K562 (cell line): Measurements from ENCODE around the gene ANK2. TPM values are rescaled to one million over a fixed set of nuclear protein-coding genes. Genes with fewer than 3 reads are reported as not detected.

Experiments used
- ATAC-seq: fragments of 200-7000 bp; cut with Tn5 transposase; 3 replicates; pipeline ENCODE4 v1.9.1; 2020; ENCODE audit warnings: moderate library complexity
- BruUV-seq: library from RNA; stranded (reverse); fragments of 400-500 nt; replicated peaks from 2 replicates; lab custom pipeline; 2021; lab: Mats Ljungman, UMichigan
- CTCF ChIA-PET: fragments of 300-600 bp; formaldehyde crosslinking; extraction: SDS; loops from one replicate; lab custom pipeline; 2021; ENCODE audit warnings: low intra/inter-chr PET ratio; lab: Yijun Ruan, JAX
- POLR2A ChIA-PET: fragments of 300-600, 350-650 bp; sonication (Branson Sonifier 250); formaldehyde crosslinking; extraction: SDS; loops from one replicate; lab custom pipeline; 2021; ENCODE audit warnings: antibody characterized with exemption, inconsistent platforms; lab: Yijun Ruan, JAX
- DNase-seq, 4 experiments: peaks; one replicate each; pipeline versions ENCODE4 v3.0.0 to v3.0.0-alpha.2; 2011 to 2018; ENCODE audit warnings: low spot score in 3 of 4, mixed read lengths in 3 of 4; ENCODE audit errors: extremely low read depth in 1 of 4
- FAIRE-seq: peaks from 2 replicates; lab custom pipeline; 2011; peaks lifted over from hg19 to GRCh38; lab: Jason Lieb, UNC
- H2AFZ ChIP-seq: 2 replicates; pipeline ENCODE4 v1.6.0; 2011; ENCODE audit warnings: low read depth, low read length, control low read depth, inconsistent platforms
- H3K27ac ChIP-seq: fragments of 200-600 bp; 3 replicates; pipeline ENCODE4 v1.8.0; 2011; ENCODE audit warnings: low read depth, mild to moderate bottlenecking, control low read depth, inconsistent platforms, low read length, moderate library complexity, mixed read lengths; ENCODE audit errors: extremely low read depth
- H3K27me3 ChIP-seq, 2 experiments: fragments of 300-600 bp in 1 of 2; 2 replicates in 1 of 2; 3 replicates in 1 of 2; pipeline versions ENCODE4 v1.6.0 to v1.8.0; 2011; ENCODE audit warnings: inconsistent platforms in 2 of 2, low read length in 2 of 2, mild to moderate bottlenecking in 1 of 2, mixed read lengths in 1 of 2, moderate library complexity in 1 of 2; ENCODE audit not compliant: control insufficient read depth in 2 of 2, insufficient read depth in 2 of 2
- H3K36me3 ChIP-seq: fragments of 300-600 bp; 3 replicates; pipeline ENCODE4 v1.8.0; 2011; ENCODE audit warnings: mild to moderate bottlenecking, low read length, inconsistent platforms; ENCODE audit not compliant: control insufficient read depth, insufficient read depth
- H3K4me1 ChIP-seq, 2 experiments: fragments of 200-600 bp in 1 of 2; replicated peaks in 1 of 2; 2 replicates in 1 of 2; 3 replicates in 1 of 2; pipeline versions ENCODE4 v1.5.1 to v1.8.0; 2011; ENCODE audit warnings: inconsistent platforms in 2 of 2, low read length in 2 of 2, mild to moderate bottlenecking in 1 of 2, mixed read lengths in 1 of 2, moderate library complexity in 1 of 2; ENCODE audit not compliant: control insufficient read depth in 2 of 2, insufficient read depth in 2 of 2
- H3K4me2 ChIP-seq: 2 replicates; pipeline ENCODE4 v1.6.1; 2011; ENCODE audit warnings: low read length, control low read depth, inconsistent platforms, mixed read lengths; ENCODE audit not compliant: insufficient read depth
- H3K4me3 ChIP-seq: fragments of 200-600 bp; sonication (generic), shearing (Covaris generic); 2 replicates; pipeline ENCODE4 v1.5.1; 2016; ENCODE audit warnings: control low read depth, inconsistent platforms
- H3K79me2 ChIP-seq: fragments of 200-600 bp; 3 replicates; pipeline ENCODE4 v1.8.0; 2011; ENCODE audit warnings: low read length, inconsistent platforms; ENCODE audit not compliant: control insufficient read depth, insufficient read depth
- H3K9ac ChIP-seq, 2 experiments: 2 replicates each; pipeline versions ENCODE4 v1.6.0 to v1.6.1; 2011; ENCODE audit warnings: low read depth in 2 of 2, low read length in 2 of 2, control low read depth in 1 of 2, inconsistent platforms in 1 of 2, mild to moderate bottlenecking in 1 of 2, mixed read lengths in 1 of 2; ENCODE audit not compliant: insufficient read depth in 1 of 2
- H3K9me1 ChIP-seq: one replicate; pipeline ENCODE4 v1.6.0; 2011; ENCODE audit warnings: inconsistent platforms, mild to moderate bottlenecking, low read length, moderate library complexity; ENCODE audit not compliant: control insufficient read depth, insufficient read depth
- H3K9me3 ChIP-seq: replicated peaks from 2 replicates; pipeline ENCODE4 v1.5.1; 2011; ENCODE audit warnings: low read depth, low read length, inconsistent platforms; ENCODE audit not compliant: control insufficient read depth, insufficient read depth
- H4K20me1 ChIP-seq: replicated peaks from 2 replicates; pipeline ENCODE4 v1.6.1; 2011; ENCODE audit warnings: low read length, inconsistent platforms, mixed read lengths; ENCODE audit not compliant: control insufficient read depth, insufficient read depth
- KDM5B ChIP-seq: fragments of 200-600 bp; sonication (generic); IDR thresholded peaks from 2 replicates; pipeline ENCODE4 v1.6.1; 2012; ENCODE audit warnings: low read depth, mild to moderate bottlenecking, moderate library complexity, low read length, control low read depth, inconsistent platforms; ENCODE audit not compliant: insufficient replicate concordance
- MAFG ChIP-seq: fragments of 450-650 bp; conservative IDR thresholded peaks from 2 replicates; pipeline ENCODE4 v1.6.1; 2016; ENCODE audit warnings: missing genetic modification characterization, missing compliant biosample characterization
- MYNN ChIP-seq, 2 experiments: sonication (generic); formaldehyde crosslinking in 1 of 2; IDR thresholded peaks; 2 replicates each; pipeline versions ENCODE4 v1.5.0 to v1.6.1; 2016 to 2020; ENCODE audit warnings: antibody characterized with exemption in 1 of 2, missing genetic modification reagents in 1 of 2
- NRF1 ChIP-seq, 2 experiments: fragments of 450-650 bp; IDR thresholded peaks in 1 of 2; conservative IDR thresholded peaks in 1 of 2; 2 replicates each; pipeline ENCODE4 v1.6.1; 2014; ENCODE audit warnings: mild to moderate bottlenecking in 2 of 2
- NUFIP1 ChIP-seq: fragments of 450-650 bp; IDR thresholded peaks from 2 replicates; pipeline ENCODE4 v1.6.1; 2018; ENCODE audit not compliant: partially characterized antibody
- PHB2 ChIP-seq: fragments of 450-650 bp; IDR thresholded peaks from 2 replicates; pipeline ENCODE4 v1.6.1; 2017; ENCODE audit warnings: low read depth
- ZEB2 ChIP-seq: fragments of 450-650 bp; IDR thresholded peaks from 2 replicates; pipeline ENCODE4 v1.6.1; 2016
- ZNF146 ChIP-seq: IDR thresholded peaks from one replicate; pipeline ENCODE4 v1.6.1; 2018; ENCODE audit warnings: missing compliant biosample characterization; ENCODE audit not compliant: unreplicated experiment
- ZNF57 ChIP-seq: fragments of 450-650 bp; formaldehyde crosslinking; IDR thresholded peaks from 2 replicates; pipeline ENCODE4 v1.4.0; 2020; ENCODE audit warnings: mild to moderate bottlenecking, moderate library complexity
- WGBS: fragments of 100-300 bp; shearing (Covaris generic); methylation state at CpG from one replicate; pipeline ENCODE4 v1.1.6; 2016; ENCODE audit warnings: low coverage, mixed read lengths; ENCODE audit not compliant: insufficient coverage; ENCODE audit errors: missing lambda C conversion rate; 5-methylcytosine and 5-hydroxymethylcytosine counted together
- in situ Hi-C: fragments of 300-500 bp; cut with MboI; formaldehyde crosslinking; loops from 4 replicates; pipeline ENCODE4 v1.15.0; 2018; ENCODE audit warnings: inconsistent platforms, mixed read lengths
- intact Hi-C: fragments of 100-400 bp; cut with micrococcal nuclease; formaldehyde crosslinking; loops from 2 replicates; pipeline ENCODE4 v1.14.2; 2022
- polyA plus RNA-seq, 8 experiments: library from polyadenylated mRNA; depleted of rRNA in 4 of 8; stranded (reverse) in 5 of 8; unstranded in 3 of 8; fragments of >200 nt; fragmentation: Nextera tagmentation in 2 of 8; fragmentation: Illumina TruSeq in 1 of 8; extraction: Ambion mirVana in 2 of 8; extraction: Trizol in 1 of 8; gene quantifications; 2 replicates each; pipeline versions ENCODE4 v1.2.1 to v1.2.3, GENCODE V29; 2011 to 2014; ENCODE audit warnings: inconsistent platforms in 1 of 8, missing spikeins in 1 of 8
- total RNA-seq, 7 experiments: library from RNA; depleted of rRNA in 6 of 7; stranded (reverse); fragments of >200 nt in 6 of 7; fragmentation: Illumina TruSeq in 2 of 7; extraction: Trizol in 2 of 7; gene quantifications; 2 replicates each; pipeline versions ENCODE4 v1.2.1 to v1.2.3, GENCODE V29; 2011 to 2021; ENCODE audit warnings: low replicate concordance in 1 of 7

Gene ANK2
- total and polyA plus RNA-seq, 9 of the 15 experiments (the other 6 are each of a cell fraction or from before 2014, with no cell fraction given), result 0.07 to 0.24 TPM; not detected in 7

- Histone ChIP-seq H3K4me2 (no peak overlapping the region), H3K79me2 (no peaks in the 10 kb centered on the region), H3K9ac (no peak overlapping the region), H3K36me3 (no peaks in the 10 kb centered on the region), H3K4me3 (no peak overlapping the region), H3K9me3 (no peaks in the 10 kb centered on the region), H3K27ac (no peak overlapping the region), H3K4me1 (no peaks in the 10 kb centered on the region), H3K9me1 (no peaks in the 10 kb centered on the region), H4K20me1 (no peaks in the 10 kb centered on the region), H3K27me3 (no peaks in the 10 kb centered on the region), H2AFZ (no peak overlapping the region)
- ChIA-PET CTCF (no interaction called here), POLR2A (no interaction called here)
- WGBS, result 0% methylated on average over 1 of the region's 1 CpG
- in situ Hi-C loops, result no loop called here
- no TSS peak for BruUV-seq
- TF ChIP-seq MAFG (tag) (no peak), NUFIP1 (no peak), KDM5B (no peak), MYNN (IDR thresholded peaks at IDR 0.05) (no peak), MYNN (CRISPR knock-in tag; IDR thresholded peaks at IDR 0.05) (no peak), ZNF57 (no peak), ZEB2 (no peak), PHB2 (no peak), ZNF146 (no peak), NRF1 (conservative IDR thresholded peaks at IDR 0.05 in 1 of 2, IDR thresholded peaks at IDR 0.05 in 1 of 2) (no peak)
- FAIRE-seq (no peak), ATAC-seq (no peak), DNase-seq (no peak)
- intact Hi-C loops, result no loop called here
Observed at GRCh38 chr4:113263274-113263673, 213.8 kb downstream of the ANK2 start.
